RWPE2 (cell line): ENCODE results near the gene MEG3.
"Not testable (repeated sequence)": the region's sequence is repeated elsewhere in the genome, so short reads cannot be mapped to it uniquely, and the experiment has no call there.

Source experiments
- ATAC-seq: fragments of 200-7000 bp; cut with Tn5 transposase; 3 replicates; pipeline ENCODE4 v1.9.1; 2021; ENCODE audit warnings: low read depth
- DNase-seq: peaks from one replicate; pipeline ENCODE4 v3.0.0-alpha.2; 2020; ENCODE audit warnings: low spot score
- H3K27ac ChIP-seq: fragments of 450-650 bp; 2 replicates; pipeline ENCODE4 v1.5.1; 2017; ENCODE audit warnings: mild to moderate bottlenecking; ENCODE audit not compliant: poor library complexity, severe bottlenecking
- H3K27me3 ChIP-seq: fragments of 250-450 bp; sonication (Bioruptor Pico); 2 replicates; pipeline ENCODE4 v1.5.1; 2021; ENCODE audit warnings: mild to moderate bottlenecking, moderate library complexity; ENCODE audit not compliant: insufficient read depth, poor library complexity, severe bottlenecking
- H3K36me3 ChIP-seq: fragments of 250-450 bp; sonication (Bioruptor Pico); 2 replicates; pipeline ENCODE4 v1.5.1; 2020; ENCODE audit warnings: low read depth, mild to moderate bottlenecking, moderate library complexity
- H3K4me1 ChIP-seq: fragments of 250-450 bp; sonication (Bioruptor Pico); 2 replicates; pipeline ENCODE4 v1.5.1; 2021; ENCODE audit warnings: mild to moderate bottlenecking, moderate library complexity; ENCODE audit not compliant: insufficient read depth, poor library complexity, severe bottlenecking
- H3K4me3 ChIP-seq: fragments of 250-450 bp; sonication (Bioruptor Pico); 2 replicates; pipeline ENCODE4 v1.5.1; 2021; ENCODE audit warnings: mild to moderate bottlenecking, moderate library complexity; ENCODE audit not compliant: severe bottlenecking
- H3K9me3 ChIP-seq: fragments of 250-450 bp; sonication (Bioruptor Pico); 2 replicates; pipeline ENCODE4 v1.5.1; 2021; ENCODE audit warnings: mild to moderate bottlenecking, moderate library complexity; ENCODE audit not compliant: severe bottlenecking
- CTCF ChIP-seq: fragments of 450-650 bp; IDR thresholded peaks from one replicate; pipeline ENCODE4 v1.5.1; 2017; ENCODE audit warnings: mild to moderate bottlenecking, moderate library complexity; ENCODE audit not compliant: poor library complexity, severe bottlenecking

MEG3 gene

DNA sequence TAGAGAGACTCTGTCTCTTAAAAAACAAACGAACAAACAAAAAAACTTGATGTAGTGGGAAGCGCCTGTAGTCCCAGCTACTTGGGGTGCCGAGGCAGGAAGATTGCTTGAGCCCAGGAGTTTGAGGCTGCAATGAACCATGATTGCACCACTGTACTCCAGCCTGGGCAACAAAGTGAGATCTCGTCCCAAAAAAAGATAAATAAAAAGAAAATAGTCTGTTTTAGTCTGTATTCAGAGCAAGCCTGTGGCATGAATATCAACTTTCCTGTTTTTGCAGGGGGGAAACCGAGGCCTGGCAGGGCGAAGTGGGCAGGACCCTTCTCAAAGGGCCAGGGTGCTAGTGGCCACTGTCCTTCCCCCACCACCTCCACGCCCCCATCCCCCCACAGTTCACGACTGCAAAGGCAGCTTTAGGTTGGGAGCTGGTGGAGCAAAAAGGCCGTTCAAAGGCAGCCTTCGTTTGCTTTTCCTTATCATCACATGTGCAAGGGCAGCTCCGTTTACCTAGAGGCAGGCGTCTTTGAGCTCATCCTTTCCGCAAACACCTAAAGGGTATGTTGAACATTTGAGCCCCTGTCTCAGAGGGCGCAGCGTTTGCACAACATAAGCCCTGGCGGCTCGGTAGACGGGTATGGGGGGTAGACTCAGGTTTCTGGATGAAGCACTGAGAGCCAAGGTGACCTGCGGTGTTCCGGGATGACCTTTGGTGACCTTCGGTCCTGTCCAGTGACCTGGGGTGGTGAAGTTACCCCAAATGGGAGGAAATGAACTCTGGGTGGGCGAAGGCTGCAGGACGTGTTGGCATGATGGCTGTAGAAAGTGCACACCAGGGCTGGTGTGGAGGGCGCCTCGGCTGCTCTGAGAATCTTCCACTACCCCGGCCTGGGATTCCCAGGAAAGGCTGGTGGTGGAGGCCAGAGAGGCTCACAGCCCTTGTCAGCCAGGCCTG is 8.7 kb upstream of the MEG3 start:
- ATAC-seq (no peak), DNase-seq (no peak)
- Histone ChIP-seq H3K4me1 (no peaks in the 10 kb centered on the region), H3K36me3 (no peaks in the 10 kb centered on the region), H3K4me3 (no peak overlapping the region), H3K27me3 (no peaks in the 10 kb centered on the region), H3K27ac (no peak overlapping the region), H3K9me3 (no peaks in the 10 kb centered on the region)
- no peak for TF ChIP-seq CTCF

DNA sequence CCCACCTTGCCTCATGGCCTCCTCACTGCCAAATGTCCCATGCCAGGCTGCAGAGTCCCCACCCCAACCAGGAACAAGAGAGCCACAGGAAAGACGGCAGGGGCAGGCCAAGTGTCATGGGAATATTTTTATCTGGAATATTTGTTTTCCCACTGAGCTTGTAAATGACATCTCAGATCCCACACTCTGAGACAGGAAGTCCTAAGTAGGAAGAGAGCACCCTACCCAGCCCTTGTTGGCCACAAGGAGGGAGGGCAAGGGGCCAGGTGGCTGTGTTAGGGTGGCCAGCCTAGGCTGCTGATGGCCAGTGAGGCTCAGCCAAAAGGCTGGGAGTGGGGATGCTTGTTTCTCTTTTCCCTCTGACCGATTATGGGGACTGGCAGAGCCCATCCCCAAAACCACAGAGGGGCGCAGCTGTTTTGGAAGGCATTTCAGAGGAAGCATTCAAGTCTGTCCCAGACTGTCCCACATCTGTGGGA is 7.7 kb upstream of the MEG3 start:
- Histone ChIP-seq H3K4me1 (peaks cover 2% of the 10 kb centered on the region), H3K9me3 (no peaks in the 10 kb centered on the region), H3K4me3 (no peak overlapping the region), H3K36me3 (no peaks in the 10 kb centered on the region), H3K27ac (no peak overlapping the region), H3K27me3 (no peaks in the 10 kb centered on the region)
- no peak for TF ChIP-seq CTCF
- DNase-seq: no peak
- ATAC-seq: no peak

DNA sequence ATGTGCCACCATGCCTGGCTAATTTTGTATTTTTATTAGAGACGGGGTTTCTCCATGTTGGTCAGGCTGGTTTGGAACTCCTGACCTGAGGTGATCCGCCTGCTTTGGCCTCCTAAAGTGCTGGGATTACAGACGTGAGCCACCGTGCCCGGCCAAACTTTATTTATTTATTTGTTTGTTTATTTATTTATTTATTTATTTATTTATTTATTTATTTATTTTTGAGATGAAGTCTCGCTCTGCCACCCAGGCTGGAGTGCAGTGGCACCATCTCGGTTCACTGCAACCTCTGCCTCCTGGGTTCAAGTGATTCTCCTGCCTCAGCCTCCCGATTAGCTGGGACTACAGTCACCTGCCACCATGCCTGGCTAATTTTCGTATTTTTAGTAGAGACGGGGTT is 7.0 kb upstream of the MEG3 start:
- not testable (repeated sequence) for H3K36me3 ChIP-seq, H3K9me3 ChIP-seq, ATAC-seq, H3K4me1 ChIP-seq, DNase-seq, H3K4me3 ChIP-seq, H3K27me3 ChIP-seq, H3K27ac ChIP-seq

DNA sequence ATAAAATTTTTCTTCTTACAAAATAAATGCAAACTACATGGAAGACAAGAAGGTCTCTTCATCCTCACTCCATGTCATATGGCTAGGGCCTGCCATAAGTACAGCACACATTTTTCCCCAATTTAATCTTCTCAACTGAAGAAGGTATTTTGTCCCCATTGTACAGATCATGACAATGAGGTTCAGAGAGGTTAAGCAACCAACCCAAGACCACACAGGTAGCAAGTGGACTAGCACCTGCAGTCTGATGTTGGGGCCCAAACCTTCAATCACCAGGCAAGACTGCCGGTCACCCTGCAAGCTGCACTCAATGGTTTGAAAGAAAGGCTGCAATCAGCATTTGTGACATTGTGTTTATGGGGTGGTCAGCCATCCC is 6.5 kb upstream of the MEG3 start:
- Histone ChIP-seq H3K36me3 (no peaks in the 10 kb centered on the region), H3K9me3 (no peaks in the 10 kb centered on the region), H3K4me1 (peaks cover 4% of the 10 kb centered on the region), H3K27me3 (no peaks in the 10 kb centered on the region), H3K27ac (no peak overlapping the region), H3K4me3 (no peak overlapping the region)
- DNase-seq (no peak), ATAC-seq (no peak)
- no peak for TF ChIP-seq CTCF

GRCh38 chr14:100819829-100820475 is 6.0 kb upstream of the MEG3 start:
- Histone ChIP-seq H3K9me3 (no peaks in the 10 kb centered on the region), H3K4me3 (no peak overlapping the region), H3K27ac (no peak overlapping the region), H3K4me1 (peaks cover 4% of the 10 kb centered on the region), H3K36me3 (no peaks in the 10 kb centered on the region), H3K27me3 (no peaks in the 10 kb centered on the region)
- DNase-seq (no peak), ATAC-seq (no peak)
- no peak for TF ChIP-seq CTCF
